Muscle layer of duodenum (tissue), 2 donors: ENCODE data around the gene OTUD7B.

Experiments
- H3K27ac ChIP-seq: one replicate; pipeline ENCODE4 v1.7.0; 2013; ENCODE audit warnings: mild to moderate bottlenecking, low read length
- H3K27me3 ChIP-seq: one replicate; pipeline ENCODE4 v1.7.0; 2013; ENCODE audit warnings: low read depth, mild to moderate bottlenecking, control low read depth, low read length
- H3K36me3 ChIP-seq, 2 donors: one replicate each; pipeline ENCODE4 v1.7.0; 2013; ENCODE audit warnings: low read length in 2 of 2, control low read depth in 1 of 2, mild to moderate bottlenecking in 1 of 2; ENCODE audit not compliant: insufficient read depth in 2 of 2, control insufficient read depth in 1 of 2
- H3K4me1 ChIP-seq, 2 donors: one replicate each; pipeline ENCODE4 v1.7.0; 2013; ENCODE audit warnings: low read length in 2 of 2, mild to moderate bottlenecking in 2 of 2, control low read depth in 1 of 2, moderate library complexity in 1 of 2; ENCODE audit not compliant: insufficient read depth in 2 of 2, control insufficient read depth in 1 of 2
- H3K4me3 ChIP-seq, 2 donors: one replicate each; pipeline ENCODE4 v1.7.0; 2013; ENCODE audit warnings: low read length in 2 of 2, low read depth in 1 of 2, mild to moderate bottlenecking in 1 of 2
- H3K9me3 ChIP-seq, 2 donors: one replicate each; pipeline ENCODE4 v1.7.0; 2013; ENCODE audit warnings: low read length in 2 of 2, control low read depth in 1 of 2, mild to moderate bottlenecking in 1 of 2; ENCODE audit not compliant: control insufficient read depth in 1 of 2
- donor health status: healthy.

OTUD7B gene

DNA sequence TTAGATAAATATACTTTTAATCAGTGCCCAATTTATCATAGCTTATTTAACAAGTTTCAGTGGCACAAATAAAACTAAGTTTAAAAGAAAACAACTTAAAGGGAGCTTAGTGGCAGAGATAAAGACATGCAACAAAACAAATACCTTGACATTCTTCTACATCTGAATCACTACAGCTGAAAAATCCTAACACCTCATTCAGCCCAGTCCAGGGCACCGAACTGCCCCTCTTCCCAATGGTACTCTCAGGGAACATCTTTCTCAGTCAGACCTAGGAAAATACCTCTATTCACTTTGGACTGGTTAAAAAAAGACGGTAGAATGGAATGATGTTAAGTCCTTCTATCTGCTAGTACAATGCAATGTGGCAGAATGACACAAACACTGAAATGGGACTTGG lies 8.3 kb downstream of the OTUD7B start:
- no peak overlapping the region for H3K4me3 ChIP-seq
- no peaks in the 10 kb centered on the region for H3K9me3 ChIP-seq
- H3K27ac ChIP-seq: no peak overlapping the region
- peaks cover 0 to 2% of the 10 kb centered on the region in 2 donors for H3K36me3 ChIP-seq
- peaks cover 8 to 43% of the 10 kb centered on the region in 2 donors for H3K4me1 ChIP-seq
- no peaks in the 10 kb centered on the region for H3K27me3 ChIP-seq

DNA sequence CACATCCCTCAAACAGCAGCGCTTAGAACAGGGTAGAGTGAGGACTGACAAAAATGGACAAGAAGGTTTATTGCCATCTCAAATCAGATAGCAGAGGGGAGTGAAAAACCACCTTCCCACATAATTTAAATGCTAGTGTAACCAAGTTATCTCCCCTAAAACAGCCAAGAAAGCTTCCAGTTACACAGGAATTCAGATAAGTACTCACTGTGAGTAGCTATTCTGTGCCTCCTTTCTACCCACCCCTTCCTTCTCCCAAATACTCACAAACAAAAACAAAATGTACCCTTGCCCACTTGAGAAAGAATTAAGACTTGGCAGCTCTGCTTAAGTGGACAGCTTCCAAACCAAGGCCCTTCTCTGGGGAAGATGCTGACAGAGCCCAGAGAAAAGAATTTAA lies 9.1 kb downstream of the OTUD7B start:
- H3K36me3 ChIP-seq: peaks cover 0 to 2% of the 10 kb centered on the region in 2 donors
- H3K9me3 ChIP-seq: no peaks in the 10 kb centered on the region
- peaks cover 3 to 46% of the 10 kb centered on the region in 2 donors for H3K4me1 ChIP-seq
- H3K4me3 ChIP-seq: no peak overlapping the region
- H3K27ac ChIP-seq: no peak overlapping the region
- H3K27me3 ChIP-seq: no peaks in the 10 kb centered on the region

DNA sequence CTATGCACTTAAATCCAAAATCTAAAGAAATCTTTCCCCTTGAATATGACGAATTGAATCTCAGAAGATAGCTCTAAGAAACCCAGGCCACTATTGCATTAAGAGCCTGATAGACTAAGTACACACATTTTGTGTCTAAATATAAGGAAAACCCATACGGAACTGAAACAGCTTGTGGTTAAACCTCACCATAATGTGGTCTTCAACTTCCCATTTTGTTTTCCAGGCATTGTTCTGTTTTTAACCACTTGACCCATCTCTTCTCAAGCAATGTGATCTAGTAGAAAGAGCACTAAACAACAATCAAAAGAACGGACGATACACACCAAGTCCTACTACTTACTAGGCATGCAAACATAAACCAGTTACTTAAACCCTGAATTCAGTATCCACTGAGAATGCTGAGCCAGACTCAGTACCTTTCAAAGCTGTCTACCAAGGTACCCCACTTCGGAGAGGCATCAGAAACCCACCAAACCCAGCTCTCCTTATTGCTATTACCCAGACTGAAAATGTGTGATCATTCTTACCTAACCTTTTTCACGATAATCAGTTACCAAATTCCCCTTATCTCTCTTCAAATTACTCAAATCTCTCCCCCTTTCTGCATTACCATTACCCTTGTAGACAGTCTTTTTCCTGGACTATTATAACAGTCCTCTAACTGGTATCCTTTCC lies 12.8 kb downstream of the OTUD7B start:
- H3K36me3 ChIP-seq: peaks cover 0 to 2% of the 10 kb centered on the region in 2 donors
- H3K4me1 ChIP-seq: peaks cover 3 to 58% of the 10 kb centered on the region in 2 donors
- H3K4me3 ChIP-seq: no peak overlapping the region
- H3K27ac ChIP-seq: no peak overlapping the region
- H3K9me3 ChIP-seq: no peaks in the 10 kb centered on the region
- no peaks in the 10 kb centered on the region for H3K27me3 ChIP-seq

DNA sequence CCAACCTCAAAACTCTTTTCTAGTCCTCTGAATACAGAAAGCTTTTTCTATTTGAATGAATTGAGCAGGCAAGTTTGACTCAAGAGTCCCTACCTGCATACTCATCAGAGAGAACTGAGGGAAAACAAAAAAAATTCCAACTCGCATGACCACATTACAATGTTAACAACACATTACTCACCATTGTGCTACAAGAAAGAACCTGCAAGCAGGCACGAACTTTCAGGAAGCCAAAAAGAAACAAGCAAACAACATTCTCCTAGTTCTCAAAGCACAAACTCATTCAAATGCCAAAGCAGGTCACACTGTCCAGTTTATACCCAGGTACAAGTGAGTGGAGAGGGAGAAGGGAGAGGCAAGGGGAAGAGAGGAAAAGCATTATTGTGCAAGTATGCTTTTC lies 14.6 kb downstream of the OTUD7B start:
- Histone ChIP-seq H3K27me3 (no peaks in the 10 kb centered on the region), H3K9me3 (no peaks in the 10 kb centered on the region), H3K36me3 (peaks cover 0 to 2% of the 10 kb centered on the region in 2 donors), H3K27ac (no peak overlapping the region), H3K4me1 (peaks cover 3 to 53% of the 10 kb centered on the region in 2 donors), H3K4me3 (no peak overlapping the region)

DNA sequence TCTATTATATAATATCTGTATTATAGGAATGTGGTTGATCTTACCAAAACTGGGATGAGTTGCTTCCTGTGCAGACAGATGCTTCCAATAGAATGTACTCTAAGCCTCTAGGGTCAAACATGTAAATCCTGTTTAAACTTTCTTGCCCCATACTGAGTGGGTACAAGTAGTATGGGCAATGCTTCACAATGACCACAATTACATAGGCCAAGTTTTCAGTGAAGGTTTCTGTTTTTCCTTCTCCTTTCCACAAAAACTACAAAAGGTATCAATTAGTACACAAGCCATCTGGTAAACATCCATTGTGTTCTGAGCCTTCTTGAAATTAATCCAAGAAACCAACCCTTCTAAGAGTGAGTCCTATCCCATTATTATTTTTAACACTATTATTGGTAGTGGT lies 16.8 kb downstream of the OTUD7B start:
- Histone ChIP-seq H3K9me3 (no peaks in the 10 kb centered on the region), H3K4me1 (peaks cover 0 to 43% of the 10 kb centered on the region in 2 donors), H3K27ac (no peak overlapping the region), H3K27me3 (no peaks in the 10 kb centered on the region), H3K4me3 (no peak overlapping the region), H3K36me3 (peaks cover 0 to 6% of the 10 kb centered on the region in 2 donors)

DNA sequence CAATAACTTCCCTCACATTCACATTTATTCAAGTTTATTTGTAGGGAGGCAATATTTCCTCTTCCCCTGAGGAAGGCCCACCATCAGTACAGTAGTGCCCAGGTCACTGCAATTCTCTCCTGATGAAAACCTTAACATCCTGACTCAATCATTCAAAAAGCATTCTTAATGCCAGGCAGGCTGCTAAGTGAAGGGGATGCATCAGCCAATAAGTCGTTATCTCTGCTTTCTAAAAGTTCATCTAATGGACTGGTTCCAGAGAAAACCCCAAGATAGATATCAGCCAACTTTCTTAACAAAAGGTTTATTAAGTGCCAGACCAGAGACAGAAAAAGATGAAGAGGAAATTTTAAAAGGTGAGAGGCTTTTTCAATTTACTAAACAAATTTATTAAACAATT lies 17.3 kb downstream of the OTUD7B start:
- Histone ChIP-seq H3K9me3 (no peaks in the 10 kb centered on the region), H3K4me1 (peaks cover 0 to 44% of the 10 kb centered on the region in 2 donors), H3K36me3 (peaks cover 0 to 6% of the 10 kb centered on the region in 2 donors), H3K27me3 (no peaks in the 10 kb centered on the region), H3K4me3 (no peak overlapping the region), H3K27ac (no peak overlapping the region)

DNA sequence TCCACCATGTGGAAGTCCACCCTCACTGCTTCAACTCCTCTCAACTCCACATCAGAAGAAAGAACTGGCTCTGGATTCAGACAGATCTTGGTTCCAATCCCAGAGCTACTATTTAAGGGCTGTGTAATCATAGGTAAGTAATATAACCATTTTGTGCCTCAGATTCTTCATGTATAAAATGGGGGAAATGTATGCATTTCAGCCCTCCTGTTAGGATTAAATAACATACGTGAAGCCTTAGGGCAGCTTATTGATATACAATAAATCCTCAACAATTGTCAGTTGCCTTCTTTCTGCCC lies 23.3 kb downstream of the OTUD7B start:
- Histone ChIP-seq H3K9me3 (no peaks in the 10 kb centered on the region), H3K27ac (no peak overlapping the region), H3K36me3 (peaks cover 0 to 3% of the 10 kb centered on the region in 2 donors), H3K27me3 (no peaks in the 10 kb centered on the region), H3K4me1 (peaks cover 0 to 28% of the 10 kb centered on the region in 2 donors), H3K4me3 (no peak overlapping the region)

DNA sequence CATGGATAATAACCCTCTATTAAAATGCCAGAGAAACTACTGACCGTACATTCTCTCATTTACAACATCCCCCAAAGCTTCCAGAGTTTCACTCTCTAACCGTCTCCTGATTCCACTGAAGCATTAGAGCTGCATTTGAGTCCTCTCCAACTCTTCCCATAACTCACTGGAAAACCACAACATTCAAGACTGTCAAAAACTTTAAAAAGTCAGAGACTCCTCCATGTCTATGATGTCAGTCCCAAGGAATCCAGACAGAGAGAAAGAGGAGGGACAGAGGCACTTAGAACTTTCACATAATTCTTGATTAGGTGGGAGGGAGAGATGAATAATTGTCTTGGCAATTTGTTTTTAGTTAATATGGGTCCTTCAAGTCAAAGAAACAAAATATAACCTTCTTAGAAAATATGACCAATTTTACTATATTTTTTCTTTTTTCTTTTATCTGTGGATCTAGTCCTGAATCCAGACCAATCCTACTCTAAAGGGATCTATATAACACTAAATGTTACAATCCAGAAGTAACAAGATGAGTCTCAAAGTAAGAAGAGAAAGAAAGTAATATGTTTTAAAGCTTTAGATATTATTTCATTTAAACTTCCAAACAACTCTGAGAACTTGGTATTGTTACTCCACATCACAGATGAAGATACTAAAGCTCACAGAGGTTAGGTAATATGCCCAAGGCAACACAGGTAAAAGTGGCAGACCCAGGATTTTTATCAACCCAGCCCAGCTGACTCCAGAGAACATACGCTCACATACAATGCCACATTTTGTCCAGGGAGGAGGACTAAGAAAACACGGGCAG lies 23.8 kb downstream of the OTUD7B start:
- Histone ChIP-seq H3K4me1 (peaks cover 0 to 28% of the 10 kb centered on the region in 2 donors), H3K27ac (no peak overlapping the region), H3K4me3 (no peak overlapping the region), H3K9me3 (no peaks in the 10 kb centered on the region), H3K27me3 (no peaks in the 10 kb centered on the region), H3K36me3 (peaks cover 0 to 3% of the 10 kb centered on the region in 2 donors)

DNA sequence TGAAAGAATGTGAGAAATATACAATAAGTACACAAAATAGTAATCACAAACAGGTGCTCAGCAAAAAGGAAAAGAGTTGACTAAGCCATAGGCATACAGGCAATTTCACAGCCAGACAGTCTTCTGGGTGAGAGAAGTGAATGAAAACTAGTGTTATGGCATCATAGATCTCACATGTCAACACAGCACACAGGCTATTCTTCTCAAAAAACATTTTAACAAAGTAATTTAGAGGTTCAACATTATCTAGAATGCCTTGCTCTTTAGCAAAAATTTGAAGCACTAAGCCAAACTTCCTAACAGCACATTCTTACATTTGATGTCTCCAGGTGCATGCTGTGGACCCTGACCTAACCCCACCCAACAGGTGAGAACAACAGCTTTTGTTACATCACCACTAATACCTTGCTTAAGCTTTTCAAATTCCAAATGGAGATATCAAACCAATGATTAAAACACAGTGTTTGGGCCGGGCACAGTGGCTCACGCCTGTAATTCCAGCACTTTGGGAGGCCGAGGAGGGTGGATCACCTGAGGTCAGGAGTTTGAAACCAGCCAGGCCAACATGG lies 30.5 kb downstream of the OTUD7B start:
- peaks cover 4 to 7% of the 10 kb centered on the region in 2 donors for H3K36me3 ChIP-seq
- H3K27me3 ChIP-seq: no peaks in the 10 kb centered on the region
- no peak overlapping the region for H3K27ac ChIP-seq
- peaks cover 7 to 11% of the 10 kb centered on the region in 2 donors for H3K4me1 ChIP-seq
- no peak overlapping the region for H3K4me3 ChIP-seq
- no peaks in the 10 kb centered on the region for H3K9me3 ChIP-seq

DNA sequence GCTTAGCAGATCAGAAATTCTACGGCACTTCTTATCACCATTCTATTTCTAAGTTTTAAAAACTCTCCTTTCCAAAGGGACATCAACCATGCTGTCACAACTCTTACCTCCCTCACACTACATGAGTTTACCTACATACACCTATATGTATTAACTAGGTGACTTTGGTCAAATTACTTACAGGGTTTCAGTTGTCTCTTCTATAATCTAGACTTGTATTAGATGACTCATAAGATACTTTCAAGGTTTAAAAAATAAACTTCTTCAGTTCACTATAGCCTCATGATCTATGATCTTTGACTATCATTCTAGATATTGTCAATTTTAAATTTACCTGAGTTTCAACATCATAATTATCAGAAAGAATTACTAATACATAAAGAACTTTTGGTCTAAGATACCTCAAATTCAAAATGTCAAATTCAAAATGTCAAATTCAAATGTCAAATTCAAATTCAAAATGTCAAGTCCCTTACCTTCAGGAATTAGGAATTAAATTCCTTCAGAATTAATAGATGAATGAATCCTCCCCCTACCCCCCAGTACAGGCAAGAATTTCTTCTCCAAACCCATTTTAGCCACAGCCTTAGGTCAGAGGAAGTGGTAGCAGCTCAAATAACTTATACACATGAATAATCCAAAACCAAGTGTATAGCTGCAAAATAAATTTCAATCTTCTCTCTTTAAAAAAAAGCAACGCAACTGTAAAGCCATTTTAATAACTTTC lies 31.1 kb downstream of the OTUD7B start:
- Histone ChIP-seq H3K36me3 (peaks cover 7 to 11% of the 10 kb centered on the region in 2 donors), H3K4me3 (no peak overlapping the region), H3K9me3 (no peaks in the 10 kb centered on the region), H3K4me1 (peaks cover 7 to 11% of the 10 kb centered on the region in 2 donors), H3K27ac (no peak overlapping the region), H3K27me3 (no peaks in the 10 kb centered on the region)

DNA sequence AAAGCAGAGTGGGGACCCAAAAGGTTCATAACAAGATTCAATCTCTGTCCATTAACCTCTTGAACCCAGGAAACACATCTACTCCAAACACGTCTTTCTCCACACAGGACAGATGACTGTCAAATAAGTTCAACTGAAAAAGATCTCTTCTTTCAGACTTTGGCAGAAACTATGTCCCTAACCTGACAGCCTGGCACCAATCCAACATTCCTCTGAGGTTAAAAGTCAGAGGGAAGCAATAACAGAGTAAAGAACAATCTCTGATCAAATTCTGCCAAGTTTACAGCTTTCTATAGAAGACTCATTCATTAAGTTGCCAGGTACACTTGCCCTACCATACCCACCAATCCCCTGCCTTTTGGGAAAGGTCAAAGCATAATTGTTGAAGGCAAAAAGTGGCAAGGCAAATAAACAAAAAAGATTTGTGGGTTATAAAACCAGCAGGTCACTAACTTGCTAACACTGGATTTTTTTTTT lies 31.9 kb downstream of the OTUD7B start:
- Histone ChIP-seq H3K36me3 (peaks cover 7 to 11% of the 10 kb centered on the region in 2 donors), H3K4me3 (no peak overlapping the region), H3K27me3 (no peaks in the 10 kb centered on the region), H3K9me3 (no peaks in the 10 kb centered on the region), H3K27ac (no peak overlapping the region), H3K4me1 (peaks cover 7 to 11% of the 10 kb centered on the region in 2 donors)
